ENCODE data around the gene GPR15.

The GPR15 gene

DNA sequence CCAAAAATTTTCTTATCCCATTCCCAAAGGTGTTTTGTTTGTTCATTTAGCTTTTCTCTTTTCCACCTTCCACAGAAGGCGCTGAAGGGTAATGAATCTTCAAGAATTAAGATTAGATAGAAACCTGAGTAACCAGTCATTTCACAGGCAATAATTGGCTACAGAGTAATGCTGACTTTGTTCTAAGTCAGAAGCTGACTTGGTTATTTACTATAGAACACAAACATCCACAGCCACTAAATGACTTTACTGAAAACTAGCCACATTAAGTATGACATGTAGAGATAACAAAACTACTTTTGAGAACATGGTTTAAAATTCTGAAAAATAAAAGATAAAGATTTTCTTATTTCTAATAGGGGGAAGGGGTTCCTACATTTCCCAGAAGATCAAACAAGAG, 16.8 kb upstream of the GPR15 start:
- DNase-seq (ENCODE audit: low read depth), result no peak
- no peak overlapping the region for H3K4me3 ChIP-seq (ENCODE audit: control insufficient read depth, low read depth, low read length)
- TF ChIP-seq CTCF (conservative IDR thresholded peaks at IDR 0.05; ENCODE audit: control insufficient read depth, insufficient read depth, low read depth, low read length), result no peak

GRCh38 chr3:98518816-98519215, 13.0 kb upstream of the GPR15 start:
- H3K4me3 ChIP-seq (ENCODE audit: control insufficient read depth, low read depth, low read length), result no peak overlapping the region
- no peak for TF ChIP-seq CTCF (conservative IDR thresholded peaks at IDR 0.05; ENCODE audit: control insufficient read depth, insufficient read depth, low read depth, low read length)
- no peak for DNase-seq (ENCODE audit: low read depth)

DNA sequence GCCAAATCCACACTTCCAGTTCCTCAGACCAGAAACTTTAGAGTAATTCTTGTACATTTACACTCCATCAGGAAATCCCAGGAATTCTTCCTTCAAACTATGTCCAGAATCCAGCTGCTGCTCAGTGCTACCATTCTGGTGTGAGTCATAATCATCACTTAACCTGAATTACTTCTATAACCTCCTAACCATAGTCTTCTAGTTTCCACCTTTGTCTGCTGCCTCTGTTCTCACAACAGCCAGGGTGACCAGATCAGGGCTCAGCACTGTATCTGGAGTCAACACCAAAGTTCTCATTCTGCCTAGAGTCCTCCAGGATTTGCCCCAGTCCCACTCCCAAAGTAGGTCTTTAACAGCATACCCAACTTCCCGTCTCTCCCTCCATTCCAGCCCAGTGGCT, 12.4 kb upstream of the GPR15 start:
- no peak for DNase-seq (ENCODE audit: low read depth)
- no peak overlapping the region for H3K4me3 ChIP-seq (ENCODE audit: control insufficient read depth, low read depth, low read length)
- no peak for TF ChIP-seq CTCF (conservative IDR thresholded peaks at IDR 0.05; ENCODE audit: control insufficient read depth, insufficient read depth, low read depth, low read length)

DNA sequence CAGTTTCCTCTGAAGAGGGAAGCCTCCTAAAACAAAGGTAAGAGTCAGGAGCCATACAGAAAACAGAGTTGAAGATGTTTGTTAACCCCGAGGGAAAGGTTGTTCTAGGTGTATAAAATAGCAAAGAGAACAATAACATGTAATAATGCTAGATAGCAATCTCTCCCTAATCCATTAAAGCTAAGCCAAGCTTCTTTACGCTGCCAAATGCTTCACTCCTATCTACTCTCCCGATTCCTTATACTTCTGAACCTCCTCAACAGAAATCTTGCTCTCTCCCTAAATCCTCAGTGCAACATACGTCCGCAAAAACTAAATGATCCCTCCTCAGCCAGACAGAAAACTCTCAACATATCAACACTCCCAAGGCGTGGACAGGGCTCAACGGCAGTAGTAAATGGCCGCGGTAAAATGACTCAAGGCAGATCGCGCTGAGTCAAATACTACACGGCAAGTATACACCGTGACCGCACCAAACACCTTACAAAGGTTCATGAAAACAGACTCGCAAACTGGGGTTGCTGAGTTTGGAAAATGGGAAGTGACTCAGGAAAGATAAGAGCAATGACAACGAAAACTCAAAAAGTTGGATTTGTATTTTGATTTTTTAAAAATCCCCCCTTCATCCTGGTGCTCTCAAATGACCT, 9.8 kb upstream of the GPR15 start:
- H3K4me3 ChIP-seq (ENCODE audit: control insufficient read depth, low read depth, low read length), result peak overlapping the region; percentile 88
- DNase-seq (ENCODE audit: low read depth), result peak; percentile 73
- no peak for TF ChIP-seq CTCF (conservative IDR thresholded peaks at IDR 0.05; ENCODE audit: control insufficient read depth, insufficient read depth, low read depth, low read length)

DNA sequence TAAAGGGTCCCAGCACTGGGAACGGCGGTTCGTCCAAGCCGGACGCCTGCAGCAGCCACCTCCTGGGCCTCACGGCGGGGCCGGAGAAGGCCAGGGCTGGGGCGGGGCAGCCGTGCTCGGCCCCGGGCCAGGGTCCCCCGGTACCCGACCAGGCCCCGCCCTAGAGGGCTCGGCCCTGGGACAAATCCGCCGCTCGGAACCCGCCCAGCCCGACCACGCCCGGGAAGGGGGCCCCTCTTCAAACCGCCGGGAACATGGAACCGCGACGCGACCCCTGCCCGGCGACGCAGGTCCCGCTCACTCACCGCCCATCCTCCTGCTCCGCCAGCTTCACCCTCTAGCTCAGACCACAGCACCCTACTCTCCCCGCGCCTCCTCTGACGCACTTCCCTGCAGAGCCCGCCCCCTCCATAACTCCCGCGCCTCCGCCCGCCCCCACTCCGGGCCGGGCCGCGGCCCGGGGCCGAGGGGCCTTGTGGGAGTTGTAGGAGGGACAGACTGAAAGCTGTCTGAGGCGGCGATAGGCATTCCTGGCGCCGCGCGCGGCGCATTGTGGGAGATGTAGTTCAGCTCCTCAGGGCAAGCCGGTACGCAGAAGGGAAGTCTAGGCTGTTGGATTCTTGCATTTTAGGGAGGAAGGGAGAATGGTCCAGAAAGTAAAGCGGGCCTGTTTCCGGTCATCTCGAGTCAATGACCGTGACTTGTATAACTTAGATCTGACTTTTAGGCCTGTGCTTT, 9.1 kb upstream of the GPR15 start, which contains the start of gene CLDND1:
TSS of gene CLDND1 (minus strand) at position 359 of the 738 bp plus-strand sequence. CDS start 1,478 bp downstream, outside the sequence.
- TF ChIP-seq CTCF (conservative IDR thresholded peaks at IDR 0.05; ENCODE audit: control insufficient read depth, insufficient read depth, low read depth, low read length), result no peak
- peak; percentile 95 for DNase-seq (ENCODE audit: low read depth)
- H3K4me3 ChIP-seq (ENCODE audit: control insufficient read depth, low read depth, low read length), result peak within 1 kb of the TSS; percentile 88

DNA sequence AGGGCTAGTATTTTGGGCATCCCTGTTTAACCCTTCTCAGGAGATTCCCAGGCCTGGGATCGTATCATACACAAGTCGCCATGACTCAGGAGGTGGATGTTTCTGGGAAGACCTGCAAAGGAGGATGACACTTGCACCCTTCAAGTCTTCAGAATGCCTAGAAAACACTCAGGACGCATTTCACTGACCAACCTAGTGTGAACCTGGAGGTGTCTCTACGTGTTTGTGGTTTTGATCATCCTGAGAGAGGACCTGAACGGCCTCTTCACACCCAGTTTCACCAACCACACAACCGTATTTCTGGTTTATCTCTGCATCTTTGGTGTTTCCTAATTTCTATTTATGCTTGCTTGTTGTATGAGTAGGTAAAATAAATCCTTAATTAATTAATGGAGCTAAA, 6.3 kb upstream of the GPR15 start:
- no peak for DNase-seq (ENCODE audit: low read depth)
- H3K4me3 ChIP-seq (ENCODE audit: control insufficient read depth, low read depth, low read length), result no peak overlapping the region
- no peak for TF ChIP-seq CTCF (conservative IDR thresholded peaks at IDR 0.05; ENCODE audit: control insufficient read depth, insufficient read depth, low read depth, low read length)

Measured in fibroblast of mammary gland (primary cell).